NCI-H345 treated with DMSO at 0.1 percent for 48 hours (cell line): ENCODE data around the gene ELOVL6.

Experiments used
- DNase-seq: peaks from one replicate; lab custom pipeline; 2025; ENCODE audit not compliant: unreplicated experiment; lab: John Stamatoyannopoulos, UW

Gene ELOVL6

DNA sequence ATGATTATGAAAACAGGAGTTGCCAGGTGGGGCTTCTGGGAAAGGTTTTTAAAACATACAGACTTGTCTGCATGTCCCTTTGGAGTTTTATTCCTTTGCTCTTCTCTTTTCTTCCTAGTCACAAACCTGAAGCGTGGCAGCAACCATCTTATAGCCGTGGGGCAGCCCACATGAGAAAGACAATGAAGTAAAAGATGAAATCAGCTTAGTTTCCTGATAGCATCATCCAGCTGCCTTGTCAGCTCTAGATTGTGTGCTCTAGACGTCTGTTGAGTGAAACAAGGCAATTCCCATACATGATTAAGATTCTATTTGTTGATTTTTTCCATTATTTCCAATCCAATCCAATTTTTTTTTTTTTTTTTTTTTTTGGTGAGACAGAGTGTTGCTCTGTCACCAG is 68.9 kb downstream of the ELOVL6 start:
- no peak for DNase-seq

DNA sequence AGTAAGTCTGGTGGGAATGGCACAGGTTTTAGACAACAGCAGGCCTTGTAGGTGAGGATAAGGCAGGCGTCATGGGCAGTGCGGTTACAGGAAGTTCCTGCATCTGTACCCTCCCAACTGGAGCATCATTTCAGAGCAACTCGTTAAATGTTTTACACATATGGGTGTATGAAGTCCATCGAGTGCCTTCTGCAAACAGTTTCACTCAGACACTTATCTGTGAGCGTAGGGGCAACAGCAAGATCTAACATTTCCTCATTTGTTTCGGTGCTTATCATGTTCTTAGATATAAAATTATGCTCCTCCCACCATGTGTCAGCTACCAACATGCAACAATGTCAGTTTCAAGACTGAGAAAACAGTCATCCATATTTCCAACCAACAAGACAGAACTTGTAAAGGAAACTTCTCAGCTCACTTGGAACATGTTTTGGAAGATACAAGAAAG is 69.9 kb downstream of the ELOVL6 start:
- DNase-seq = no peak

DNA sequence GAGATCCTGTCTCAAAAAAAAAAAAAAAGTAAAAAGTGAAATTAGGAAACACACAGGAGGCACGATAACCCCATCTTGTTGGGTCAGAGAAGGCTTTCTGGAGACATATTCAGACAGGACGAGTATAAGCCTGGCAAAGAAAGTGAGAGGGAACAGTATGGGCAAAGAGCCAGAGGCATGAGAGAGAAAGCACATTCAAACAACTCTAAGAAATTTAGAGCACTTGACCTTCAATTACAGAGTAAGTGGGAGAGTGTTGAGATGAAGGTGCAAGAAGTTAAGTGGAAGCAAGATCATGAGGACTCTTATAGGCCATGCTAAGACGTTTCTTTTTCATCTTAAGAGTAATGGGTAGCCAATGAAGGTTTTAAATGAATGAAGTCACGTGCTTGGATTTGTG is 70.4 kb downstream of the ELOVL6 start:
- DNase-seq = no peak

DNA sequence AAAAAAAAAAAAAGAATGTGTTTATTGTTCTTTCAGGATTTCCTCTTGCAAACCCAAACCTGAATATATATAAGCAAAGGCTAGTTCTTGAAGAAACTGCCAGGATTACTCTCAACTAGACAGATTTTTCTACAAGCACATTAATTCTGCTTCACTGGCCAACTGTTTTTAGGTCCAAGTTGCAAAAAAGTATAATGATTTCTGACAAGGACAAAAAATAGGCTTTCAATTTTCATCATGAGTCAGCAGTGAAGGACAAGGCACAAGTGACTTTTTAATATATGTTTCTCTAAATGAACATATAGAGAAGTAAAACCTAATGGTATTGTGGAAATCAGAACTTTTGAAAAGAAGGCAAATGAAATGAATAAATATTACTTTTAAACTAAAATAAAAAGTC is 73.7 kb downstream of the ELOVL6 start:
- no peak for DNase-seq

DNA sequence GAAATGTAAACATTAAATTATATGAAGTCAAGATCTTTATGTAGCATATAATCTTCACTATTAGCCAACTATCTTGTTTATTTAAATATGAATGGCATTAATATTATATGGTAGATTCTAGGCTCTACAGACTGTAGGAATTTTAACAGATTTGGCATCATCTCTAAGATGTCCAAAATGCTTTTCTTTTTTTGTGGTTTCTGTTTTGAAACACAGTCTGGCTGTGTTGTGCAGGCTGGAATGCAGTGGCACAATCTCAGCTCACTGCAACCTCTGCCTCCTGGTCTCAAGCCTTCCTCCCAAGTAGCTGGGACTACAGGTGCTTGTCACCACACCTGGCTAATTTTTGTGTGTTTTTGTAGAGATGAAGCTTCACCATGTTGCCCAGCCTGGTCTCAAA is 76.2 kb downstream of the ELOVL6 start:
- no peak for DNase-seq

DNA sequence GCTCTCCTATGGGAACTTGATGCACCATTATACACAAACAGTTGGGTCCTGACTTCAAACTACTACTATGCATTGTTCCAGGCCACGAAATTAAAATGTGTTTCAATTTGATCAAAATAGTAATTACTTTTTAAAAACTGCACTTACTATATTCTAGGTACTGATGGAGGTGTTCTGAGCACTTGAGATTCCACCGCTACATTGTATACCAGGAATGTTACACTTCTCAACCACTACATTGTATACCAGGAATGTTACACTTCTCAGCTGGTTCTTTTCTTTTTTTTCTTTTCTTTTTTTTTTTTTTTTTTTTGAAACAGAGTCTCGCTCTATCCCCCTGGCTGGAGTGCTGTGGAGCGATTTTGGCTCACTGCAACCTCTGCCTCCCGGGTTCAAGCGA is 77.9 kb downstream of the ELOVL6 start:
- DNase-seq = no peak

DNA sequence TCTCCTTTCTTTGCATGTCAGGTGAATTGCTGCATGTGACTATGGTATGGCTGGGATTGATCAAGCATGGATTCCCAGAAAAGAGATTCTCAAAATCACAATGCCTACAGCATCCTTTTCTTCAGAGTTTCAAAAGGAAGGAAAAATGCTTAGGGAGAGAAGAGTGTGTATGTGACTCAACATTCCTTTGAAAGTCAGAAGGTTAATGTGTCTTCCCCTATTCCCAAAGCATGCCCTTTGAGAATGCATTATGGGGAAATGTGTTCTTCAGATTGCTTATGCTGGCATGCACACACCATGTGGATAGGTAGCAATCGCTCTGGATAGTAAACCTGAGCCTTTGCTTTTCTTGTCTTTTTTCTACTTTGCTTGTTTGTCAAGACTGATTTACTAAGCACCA is 78.5 kb downstream of the ELOVL6 start:
- DNase-seq = no peak

DNA sequence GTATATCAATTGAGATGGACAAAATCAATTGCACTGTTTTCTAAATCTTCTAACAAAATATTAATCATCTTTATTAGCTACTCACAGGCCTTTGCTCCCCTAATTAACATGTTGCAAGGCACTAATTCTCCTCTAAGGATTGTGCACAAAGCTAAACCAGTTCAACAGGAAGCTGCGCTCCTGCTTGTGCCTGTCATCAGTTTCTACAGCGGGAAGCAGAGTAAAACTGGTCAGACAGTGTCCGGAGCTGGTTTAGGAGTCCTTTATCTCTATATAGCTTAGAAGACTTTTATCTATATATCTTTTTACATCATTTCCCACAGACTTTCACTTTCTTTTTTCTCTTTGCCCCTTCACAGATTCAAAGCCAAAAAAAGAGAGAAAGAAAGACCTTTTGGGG is 79.1 kb downstream of the ELOVL6 start:
- DNase-seq = no peak

DNA sequence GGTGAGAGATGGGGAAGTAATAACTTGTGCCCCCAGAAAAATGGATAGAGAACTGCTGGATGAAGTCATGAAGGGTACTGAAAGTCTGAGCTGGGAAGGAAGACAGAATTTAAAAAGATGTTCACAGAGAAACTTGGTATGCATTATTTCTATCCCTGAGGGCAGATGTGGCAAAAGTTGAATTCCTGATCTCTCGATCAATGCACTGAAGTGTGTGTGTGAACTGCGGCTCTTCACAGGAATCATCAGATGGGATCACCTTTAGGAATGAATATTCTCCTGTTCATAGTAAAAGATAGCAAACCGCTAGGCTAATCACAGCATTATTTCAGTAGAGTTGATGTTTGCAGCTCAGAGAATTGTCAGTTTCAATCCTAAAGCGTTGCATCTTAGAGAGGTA is 86.4 kb downstream of the ELOVL6 start:
- DNase-seq = no peak

DNA sequence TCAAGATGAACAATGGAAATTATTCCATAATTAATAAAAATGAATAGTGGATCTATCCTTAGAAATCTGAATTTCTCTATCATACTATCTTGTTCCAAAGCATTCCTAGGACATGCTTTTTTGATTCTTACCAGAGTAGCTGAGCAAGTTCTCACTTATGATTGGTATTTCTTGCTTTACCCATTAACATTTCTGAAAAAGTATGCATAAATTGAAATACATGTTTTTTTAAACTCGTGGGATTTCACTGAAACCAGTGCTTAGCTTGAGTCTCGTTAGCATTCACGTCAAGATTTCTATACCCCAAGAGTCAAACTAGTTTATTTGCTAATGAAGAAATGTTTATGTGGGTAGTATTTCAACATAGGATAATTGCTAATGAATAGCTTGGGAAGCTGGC is 89.0 kb downstream of the ELOVL6 start:
- DNase-seq = no peak

DNA sequence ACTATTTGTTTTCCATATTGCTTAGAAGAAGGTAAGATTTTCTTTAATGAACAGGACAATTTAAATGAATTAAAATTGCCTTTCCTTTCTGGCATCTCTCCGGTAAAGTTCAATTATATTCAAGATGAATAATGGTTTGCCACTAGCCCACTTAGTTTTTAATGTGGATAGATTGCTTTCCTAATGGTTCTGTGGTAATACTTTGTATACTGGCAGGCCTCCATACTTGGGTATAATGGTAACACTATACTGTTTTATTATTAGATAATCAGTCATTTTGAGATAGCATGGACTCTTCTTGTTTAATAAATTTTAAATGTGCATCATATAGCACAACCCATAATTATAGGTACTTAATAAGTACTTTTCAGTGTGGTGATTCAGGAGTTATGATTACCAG is 89.5 kb downstream of the ELOVL6 start:
- DNase-seq = no peak

DNA sequence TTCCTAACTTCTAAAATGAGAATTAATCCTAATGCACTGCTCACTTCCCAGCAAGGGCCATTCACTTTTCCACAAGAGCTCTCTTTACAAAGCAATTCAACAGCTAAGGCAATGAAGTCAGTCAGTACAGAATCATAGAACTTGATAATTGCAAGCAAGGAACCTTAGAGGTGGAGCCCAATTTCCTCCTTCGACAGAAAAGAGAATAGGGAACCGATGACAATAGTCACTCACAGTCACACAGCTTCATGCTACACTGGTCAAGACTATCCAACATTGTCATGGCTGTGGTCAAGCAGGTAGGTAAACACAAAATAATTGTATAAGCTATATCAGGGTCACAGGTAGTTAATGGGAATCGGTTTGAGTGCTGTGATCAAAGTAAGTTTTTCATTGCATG is 90.0 kb downstream of the ELOVL6 start:
- DNase-seq = no peak

DNA sequence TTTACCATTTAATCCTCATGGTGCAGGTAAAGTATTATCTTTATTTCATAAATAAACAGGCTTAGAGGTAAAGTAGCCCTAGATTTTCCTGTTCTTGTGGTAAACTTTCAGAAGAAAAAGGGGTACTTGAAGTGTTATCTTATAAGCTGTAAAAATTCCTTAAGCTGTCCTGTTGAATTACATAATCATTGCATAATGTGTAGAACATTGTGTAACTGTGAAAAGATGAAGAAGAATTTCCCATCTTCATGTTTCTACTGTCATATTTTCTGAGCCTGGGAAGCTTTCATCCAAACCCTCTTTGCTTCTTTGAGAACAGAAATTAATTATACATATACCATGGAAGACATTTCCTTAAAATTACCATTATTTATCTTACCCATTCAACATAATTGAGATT is 90.5 kb downstream of the ELOVL6 start:
- DNase-seq = no peak

DNA sequence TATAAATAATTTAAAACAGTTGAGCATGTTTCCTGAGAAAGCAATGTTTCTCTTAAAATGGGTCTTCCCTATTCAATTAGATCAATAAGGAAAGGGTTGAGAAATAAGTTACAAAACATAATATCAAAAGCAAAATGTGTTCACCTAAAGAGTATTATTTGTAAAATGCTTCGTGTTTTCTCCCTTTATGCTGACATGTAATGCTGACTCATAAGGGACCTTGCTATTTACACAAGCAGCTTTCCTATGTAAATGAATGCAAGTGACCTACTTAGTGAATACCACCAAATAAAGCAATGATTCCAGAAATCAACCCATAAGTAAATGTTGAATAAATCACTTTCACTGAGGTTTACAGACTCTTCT is 91.5 kb downstream of the ELOVL6 start:
- no peak for DNase-seq

DNA sequence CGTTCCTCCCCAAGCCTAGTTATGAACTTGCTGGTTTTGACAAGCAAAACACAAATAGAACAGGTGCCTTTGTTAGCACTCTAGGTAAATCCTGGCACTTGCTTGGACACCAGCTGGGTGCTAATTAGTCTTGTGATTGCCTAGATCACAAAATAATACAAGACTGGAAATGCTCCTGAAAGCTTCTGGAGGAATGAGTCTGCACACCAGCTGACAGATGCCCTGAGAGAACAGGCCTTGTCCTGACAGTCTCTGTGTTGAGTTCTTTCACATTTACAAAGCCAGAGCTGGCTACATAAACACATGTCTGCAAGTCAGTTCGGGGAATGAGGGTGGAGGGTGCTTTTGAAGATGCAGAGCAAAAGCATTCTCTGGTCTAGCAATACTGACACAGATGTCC is 93.8 kb downstream of the ELOVL6 start:
- no peak for DNase-seq

DNA sequence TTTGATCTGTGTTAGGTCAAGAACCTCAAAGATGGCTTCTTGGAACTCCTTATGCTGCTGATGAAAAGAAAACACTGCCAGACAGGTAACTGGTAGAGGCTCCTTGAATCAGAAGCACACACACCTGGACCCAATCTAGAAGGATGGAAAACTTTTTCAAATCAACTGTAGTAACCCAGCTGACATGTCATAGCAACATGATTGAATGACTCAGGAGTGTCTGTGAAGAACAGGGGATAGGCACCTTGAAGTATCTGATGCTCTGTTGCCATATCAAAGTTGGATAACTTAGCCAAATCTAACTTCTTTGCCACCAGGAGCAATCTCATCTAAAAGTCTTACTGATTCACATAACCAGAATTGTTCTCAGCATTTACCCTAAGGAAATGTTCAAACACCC is 98.8 kb downstream of the ELOVL6 start:
- DNase-seq = no peak

DNA sequence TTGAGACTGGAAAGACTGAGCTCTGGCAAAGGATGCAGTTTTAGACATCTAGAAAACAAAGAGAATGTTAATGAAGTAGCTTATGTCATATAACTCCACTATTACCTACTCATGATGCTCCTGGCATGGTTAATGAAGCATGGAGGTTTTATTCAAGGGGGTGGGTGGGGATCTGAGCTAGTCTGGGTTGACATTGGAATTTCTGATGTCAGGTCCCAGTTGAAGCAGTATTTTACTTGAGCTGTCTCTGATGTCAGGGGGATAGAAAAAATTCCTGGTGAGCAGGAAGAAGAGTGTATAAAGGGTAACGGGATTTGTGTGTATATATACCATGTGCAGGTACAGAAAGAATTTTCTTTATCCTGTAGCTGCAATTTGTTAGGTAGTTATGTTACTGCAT is 102.0 kb downstream of the ELOVL6 start:
- no peak for DNase-seq

DNA sequence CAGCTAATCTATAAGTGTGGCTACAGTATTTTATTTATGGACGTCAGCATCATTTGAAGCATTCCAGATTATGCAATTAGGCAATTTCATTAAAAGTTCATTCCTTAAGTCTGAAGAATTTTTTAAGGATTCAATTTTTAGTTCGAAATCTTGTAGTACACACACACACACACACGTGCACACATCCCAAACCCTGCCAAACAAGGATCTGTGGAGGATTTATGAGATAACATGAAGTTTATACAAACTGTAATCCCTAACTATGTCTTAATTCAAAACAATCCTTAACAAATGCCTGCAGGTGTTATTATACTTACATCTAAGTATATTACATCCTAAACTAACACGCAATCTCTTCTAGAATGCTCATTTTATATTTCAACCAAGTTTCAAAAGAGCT is 105.8 kb downstream of the ELOVL6 start:
- no peak for DNase-seq

DNA sequence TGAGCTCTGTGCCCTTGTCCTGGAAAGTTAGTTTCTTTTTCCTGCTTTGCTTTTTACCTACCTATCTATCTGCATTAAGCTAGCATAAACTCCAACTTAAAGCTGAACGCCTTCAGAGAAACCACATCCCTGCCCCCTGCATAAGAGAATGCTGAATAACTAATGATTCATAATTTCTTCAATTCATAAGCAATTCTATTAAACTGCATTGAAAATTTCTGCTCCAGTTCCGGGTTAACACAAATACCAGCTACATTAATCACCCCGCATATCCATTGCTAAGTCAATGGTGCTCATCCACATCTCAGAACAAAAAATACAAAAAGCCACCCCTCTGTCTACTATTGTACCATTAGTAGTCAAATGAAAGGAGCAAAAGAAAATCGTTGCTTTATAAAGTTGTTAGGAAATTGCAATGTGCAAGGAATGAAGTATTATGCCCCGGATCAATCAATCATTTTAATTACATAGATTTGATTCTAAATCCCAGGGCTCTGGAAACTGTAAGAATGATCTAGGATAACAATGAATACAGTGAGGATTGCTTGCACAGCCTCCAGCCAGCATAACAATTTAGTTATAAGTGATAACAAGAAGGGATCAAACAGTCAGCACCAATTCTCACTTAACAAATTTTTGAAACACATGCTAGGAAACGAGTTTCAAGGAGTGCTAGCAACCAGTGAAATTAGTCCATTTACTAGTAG is 106.8 kb downstream of the ELOVL6 start:
- no peak for DNase-seq

DNA sequence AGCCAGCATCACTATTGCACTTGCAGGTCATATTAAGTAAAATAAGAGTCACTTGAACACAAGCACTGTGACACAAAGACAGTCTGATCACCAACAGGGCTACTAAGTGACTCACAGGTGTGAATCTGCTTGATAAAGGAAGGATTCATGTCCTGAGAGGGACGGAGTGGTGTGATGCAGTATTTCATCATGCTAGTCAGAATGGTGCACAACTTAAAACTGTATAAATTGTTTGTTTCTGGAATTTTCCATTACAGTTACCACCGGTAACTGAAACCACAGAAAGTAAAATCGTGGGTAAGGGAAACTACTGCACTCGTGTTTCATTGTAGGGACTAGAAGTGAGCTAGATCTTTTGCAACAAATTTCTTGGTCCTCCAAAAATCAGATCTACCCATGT is 109.7 kb downstream of the ELOVL6 start:
- no peak for DNase-seq

DNA sequence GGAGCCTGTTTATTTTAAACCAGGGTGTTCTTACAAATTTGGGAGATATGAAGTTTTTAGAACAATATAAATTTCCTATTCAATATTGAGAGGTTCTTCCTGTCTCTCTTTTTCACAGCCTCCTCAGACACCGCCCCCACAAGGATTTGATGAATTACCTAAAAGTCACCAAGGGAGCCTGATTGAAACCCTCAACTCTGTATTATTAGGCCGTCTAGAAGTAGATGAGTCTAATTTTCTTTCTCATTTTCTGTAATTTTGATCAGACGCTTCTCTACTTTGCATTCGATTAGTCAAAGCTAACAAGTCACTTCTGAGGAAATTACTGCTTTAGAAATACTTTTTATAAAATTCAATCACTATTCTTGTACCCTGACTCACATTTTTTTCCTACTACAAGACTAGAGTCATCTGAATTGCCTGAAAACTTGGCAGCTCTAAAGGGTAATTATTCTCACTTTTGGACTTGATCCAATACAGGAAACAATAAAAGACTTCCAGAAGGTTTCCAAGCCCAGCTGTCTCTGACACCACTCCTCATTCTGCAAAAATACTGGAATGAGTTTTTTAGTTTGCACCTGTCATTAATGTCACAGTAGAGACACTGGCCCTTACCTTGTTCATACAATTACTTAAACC is 111.2 kb downstream of the ELOVL6 start:
- DNase-seq = peak; percentile 56

DNA sequence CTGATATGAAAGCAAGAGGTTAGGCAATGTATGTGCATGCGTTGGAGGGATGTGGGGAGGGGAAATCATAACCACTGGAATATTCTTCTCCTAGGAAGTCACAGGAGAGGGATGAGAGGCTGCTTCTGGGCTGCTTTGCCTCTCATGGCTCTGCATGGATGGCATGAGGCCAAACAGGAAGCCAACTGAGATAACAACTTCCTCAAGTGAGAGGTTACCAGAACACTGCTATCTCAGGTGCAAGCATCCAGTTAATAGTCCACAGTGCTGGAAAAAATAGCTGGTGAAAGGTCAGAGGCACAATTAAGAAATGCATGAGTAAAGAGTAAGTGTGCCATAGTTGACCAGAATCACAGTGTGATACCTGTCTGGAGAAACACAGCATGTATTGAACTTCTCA is 113.3 kb downstream of the ELOVL6 start:
- DNase-seq = no peak

DNA sequence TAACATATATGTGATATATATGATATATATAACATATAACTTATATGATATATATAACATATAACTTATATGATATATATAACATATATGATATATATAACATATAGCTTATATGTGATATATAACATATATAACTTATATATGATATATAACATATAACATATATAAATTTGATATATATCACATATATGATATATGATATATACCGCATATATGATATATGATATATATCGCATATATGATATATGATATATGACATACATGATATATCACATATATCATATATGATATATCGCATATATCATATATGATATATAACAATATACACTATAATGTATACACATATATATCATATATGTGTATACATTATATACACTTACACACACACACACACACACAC is 114.3 kb downstream of the ELOVL6 start:
- DNase-seq = no peak
